H1 (cell line): ENCODE results near the gene CDC27. TPM values are rescaled to one million over a fixed set of nuclear protein-coding genes. Genes with fewer than 3 reads are reported as not detected.

Source experiments
- ASH2L ChIP-seq: fragments of 200-600, 300-600 bp; sonication (generic); IDR thresholded peaks from one replicate; pipeline ENCODE4 v1.7.1; 2017; ENCODE audit warnings: low read length
- ATF2 ChIP-seq: IDR thresholded peaks from 2 replicates; pipeline ENCODE4 v1.6.1; 2012; ENCODE audit warnings: low read length, inconsistent platforms
- ATF3 ChIP-seq: IDR thresholded peaks from 2 replicates; pipeline ENCODE4 v1.6.1; 2011; ENCODE audit warnings: low read depth, mild to moderate bottlenecking, low read length; ENCODE audit not compliant: insufficient read depth
- BRCA1 ChIP-seq: IDR thresholded peaks from 2 replicates; pipeline ENCODE4 v1.6.1; 2012; ENCODE audit warnings: low read depth, low read length, improper control_type of control experiment
- CREB1 ChIP-seq: IDR thresholded peaks from 2 replicates; pipeline ENCODE4 v1.6.1; 2012; ENCODE audit warnings: inconsistent platforms
- E2F6 ChIP-seq: IDR thresholded peaks from 2 replicates; pipeline ENCODE4 v1.6.1; 2012; ENCODE audit warnings: inconsistent platforms
- HDAC2 ChIP-seq, 2 experiments: fragments of 300-600 bp in 1 of 2; sonication (generic) in 1 of 2; IDR thresholded peaks; 2 replicates each; pipeline ENCODE4 v1.6.1; 2011 to 2012; ENCODE audit warnings: low read depth in 2 of 2, low read length in 2 of 2, mild to moderate bottlenecking in 2 of 2, moderate library complexity in 2 of 2, borderline replicate concordance in 1 of 2, inconsistent platforms in 1 of 2
- JUN ChIP-seq: IDR thresholded peaks from 2 replicates; pipeline ENCODE4 v1.6.1; 2011; ENCODE audit warnings: low read depth, mild to moderate bottlenecking, improper control_type of control experiment, low read length
- KDM1A ChIP-seq: fragments of 200-600, 300-600 bp; sonication (generic); IDR thresholded peaks from 2 replicates; pipeline ENCODE4 v1.7.1; 2016; ENCODE audit warnings: mild to moderate bottlenecking, low read length, borderline replicate concordance
- MAX ChIP-seq: IDR thresholded peaks from 2 replicates; pipeline ENCODE4 v1.6.1; 2012; ENCODE audit warnings: inconsistent platforms
- PHF8 ChIP-seq: fragments of 200-600 bp; sonication (generic); conservative IDR thresholded peaks from 2 replicates; pipeline ENCODE4 v1.7.1; 2012; ENCODE audit warnings: low read depth, mild to moderate bottlenecking, inconsistent platforms, low read length, moderate library complexity
- POLR2A ChIP-seq, 2 experiments: IDR thresholded peaks; 1 replicate in 1 of 2; 2 replicates in 1 of 2; pipeline ENCODE4 v1.6.1; 2011; ENCODE audit warnings: low read depth in 2 of 2, low read length in 2 of 2, mild to moderate bottlenecking in 2 of 2; ENCODE audit errors: control extremely low read depth in 1 of 2
- POLR2AphosphoS5 ChIP-seq: IDR thresholded peaks from 2 replicates; pipeline ENCODE4 v1.6.1; 2011; ENCODE audit warnings: low read depth, low read length
- RBBP5 ChIP-seq: IDR thresholded peaks from 2 replicates; pipeline ENCODE4 v1.7.1; 2012; ENCODE audit warnings: low read depth, mild to moderate bottlenecking, inconsistent platforms, low read length, moderate library complexity, borderline replicate concordance
- RXRA ChIP-seq: IDR thresholded peaks from 2 replicates; pipeline ENCODE4 v1.6.1; 2011; ENCODE audit warnings: low read depth, mild to moderate bottlenecking, low read length, moderate library complexity; ENCODE audit not compliant: insufficient read depth
- SIN3A ChIP-seq, 2 experiments: IDR thresholded peaks in 1 of 2; conservative IDR thresholded peaks in 1 of 2; 2 replicates each; pipeline ENCODE4 v1.6.1; 2011 to 2012; ENCODE audit warnings: low read length in 2 of 2, improper control_type of control experiment in 1 of 2, low read depth in 1 of 2, mild to moderate bottlenecking in 1 of 2
- SP4 ChIP-seq: IDR thresholded peaks from 2 replicates; pipeline ENCODE4 v1.6.1; 2012; ENCODE audit warnings: low read length, inconsistent platforms
- SUZ12 ChIP-seq: fragments of 200-600 bp; sonication (generic); IDR thresholded peaks from 2 replicates; pipeline ENCODE4 v1.6.1; 2012; ENCODE audit warnings: mild to moderate bottlenecking, inconsistent platforms, low read length, moderate library complexity, mixed read lengths
- TAF1 ChIP-seq: IDR thresholded peaks from 2 replicates; pipeline ENCODE4 v1.6.1; 2011; ENCODE audit warnings: mild to moderate bottlenecking, low read depth, low read length
- TBP ChIP-seq: IDR thresholded peaks from 2 replicates; pipeline ENCODE4 v1.6.1; 2011; ENCODE audit warnings: low read depth, low read length, improper control_type of control experiment
- polyA plus RNA-seq, 7 experiments: library from polyadenylated mRNA; depleted of rRNA in 3 of 7; stranded (reverse) in 5 of 7; unstranded in 2 of 7; fragments of >200 nt in 5 of 7; fragments of 200-250 nt in 2 of 7; gene quantifications; 1 replicate in 5 of 7; 2 replicates in 1 of 7; 4 replicates in 1 of 7; pipeline versions ENCODE4 v1.2.1 to v1.2.3, GENCODE V29; 2011 to 2013; ENCODE audit warnings: missing spikeins in 2 of 7, mixed read lengths in 2 of 7
- total RNA-seq: library from RNA; stranded (reverse); fragmentation: NEBNext Ultra II Directional; extraction: Animal tissue kit (Norgen Biotek cat#: 25700); gene quantifications from 2 replicates; pipeline ENCODE4 v1.2.1, GENCODE V29; 2021

Gene CDC27
- total and polyA plus RNA-seq, 2 of the 8 experiments (the other 6 are each of a cell fraction or from before 2014, with no cell fraction given), result 41.9 to 87.5 TPM

GRCh38 chr17:47188876-47189731 lies at the start of gene CDC27 (continued):
- TF ChIP-seq SUZ12, result no peak
- peak; percentile 52 for TF ChIP-seq TAF1
- peak; percentile 31; the same call in 1 of the 2 replicates for TF ChIP-seq KDM1A
- no peak for TF ChIP-seq JUN
- TF ChIP-seq POLR2AphosphoS5, result 0 out of 2 replicates have a peak, but pooled peaks have one; percentile 22
- TF ChIP-seq RBBP5, result peak; percentile 63; the same call in 1 of the 2 replicates
- peak; percentile 94 for TF ChIP-seq SP4
- TF ChIP-seq HDAC2 (IDR thresholded peaks at IDR 0.05; ENCODE audit: borderline replicate concordance in 1 of 2, low read depth in 2 of 2, low read length in 2 of 2), result peak in 1 of 2 experiments; percentile 59; a peak in 1 of 4 replicates
- TF ChIP-seq ATF2, result no peak
- peak in 1 of 2 experiments; percentile 60; a peak in 1 of 3 replicates for TF ChIP-seq POLR2A (IDR thresholded peaks at IDR 0.05; ENCODE audit: control extremely low read depth in 1 of 2, low read depth in 2 of 2, low read length in 2 of 2)
- peak; percentile 52; the same call in 1 of the 2 replicates for TF ChIP-seq CREB1
- TF ChIP-seq PHF8, result peak; percentile 69
- TF ChIP-seq MAX, result peak; percentile 28
- TF ChIP-seq ATF3, result no peak
- no peak for TF ChIP-seq RXRA
- 0 out of 2 replicates have a peak, but pooled peaks have one; percentile 6 for TF ChIP-seq E2F6
- TF ChIP-seq TBP, result 0 out of 2 replicates have a peak, but pooled peaks have one; percentile 39
- TF ChIP-seq BRCA1, result no peak
- peak in 1 of 2 experiments; percentile 54; a peak in 2 of 4 replicates for TF ChIP-seq SIN3A (conservative IDR thresholded peaks at IDR 0.05 in 1 of 2, IDR thresholded peaks at IDR 0.05 in 1 of 2; ENCODE audit: low read depth in 1 of 2, low read length in 2 of 2)
- peak; percentile 86 for TF ChIP-seq ASH2L
